HCT116 (cell line): ENCODE results near the gene NIPAL4. TPM values are rescaled to one million over a fixed set of nuclear protein-coding genes. Genes with fewer than 3 reads are reported as not detected.

ENCODE experiments used
- ATAC-seq: fragments of 200-7000 bp; cut with Tn5 transposase; 2 replicates; pipeline ENCODE4 v1.9.1; 2020; ENCODE audit warnings: mild to moderate bottlenecking, moderate library complexity
- BruUV-seq: library from RNA; stranded (reverse); fragments of 400-500 nt; replicated peaks from 2 replicates; lab custom pipeline; 2021; lab: Mats Ljungman, UMichigan
- CTCF ChIA-PET: fragments of 300-600 bp; sonication (Branson Sonifier 250); formaldehyde crosslinking; loops from one replicate; lab custom pipeline; 2021; ENCODE audit warnings: antibody characterized with exemption; lab: Charles Lee
- POLR2A ChIA-PET: fragments of 300-600, 350-600 bp; sonication (Branson Sonifier 250); formaldehyde crosslinking; loops from one replicate; lab custom pipeline; 2021; ENCODE audit warnings: antibody characterized with exemption; lab: Charles Lee
- RAD21 ChIA-PET, 2 experiments: fragments of 300-600 bp; sonication (Branson Sonifier 250); formaldehyde crosslinking; loops; one replicate each; lab custom pipeline; 2023; ENCODE audit warnings: low total read pairs in 2 of 2; ENCODE audit not compliant: uncharacterized antibody in 2 of 2, unreplicated experiment in 2 of 2, low non-redundant PET in 1 of 2; lab: Charles Lee
- DNase-seq: peaks from one replicate; pipeline ENCODE4 v3.0.0-alpha.2; 2010; ENCODE audit warnings: low read depth, low spot score
- H2AFZ ChIP-seq: fragments of 200-600 bp; shearing (Covaris generic), sonication (generic); 2 replicates; pipeline ENCODE4 v1.6.1; 2017; ENCODE audit warnings: low read depth, mixed run types, mixed read lengths, antibody characterized with exemption, low read length; ENCODE audit not compliant: poor library complexity, severe bottlenecking
- H3K27ac ChIP-seq: 2 replicates; pipeline ENCODE4 v1.5.1; 2012; ENCODE audit warnings: low read depth, low read length
- H3K27me3 ChIP-seq: fragments of 200-600 bp; sonication (generic); 2 replicates; pipeline ENCODE4 v1.6.1; 2016; ENCODE audit warnings: mixed run types, low read length, mixed read lengths; ENCODE audit not compliant: insufficient read depth
- H3K36me3 ChIP-seq, 2 experiments: fragments of 200-500 bp in 1 of 2; fragments of 200-600 bp in 1 of 2; sonication (Bioruptor generic) in 1 of 2; sonication (generic) in 1 of 2; 2 replicates each; pipeline versions ENCODE4 v1.5.1 to v1.6.1; 2014 to 2016; ENCODE audit warnings: low read length in 2 of 2, inconsistent platforms in 1 of 2, mixed read lengths in 1 of 2, mixed run types in 1 of 2; ENCODE audit not compliant: insufficient read depth in 2 of 2, control insufficient read depth in 1 of 2
- H3K4me1 ChIP-seq, 2 experiments: fragments of 200-600 bp in 1 of 2; sonication (generic) in 1 of 2; 2 replicates each; pipeline versions ENCODE4 v1.5.1 to v1.6.1; 2012 to 2017; ENCODE audit warnings: low read length in 2 of 2, inconsistent platforms in 1 of 2, mild to moderate bottlenecking in 1 of 2, mixed read lengths in 1 of 2, mixed run types in 1 of 2, moderate library complexity in 1 of 2; ENCODE audit not compliant: insufficient read depth in 2 of 2, control insufficient read depth in 1 of 2
- H3K4me2 ChIP-seq: fragments of 200-600 bp; sonication (generic); 2 replicates; pipeline ENCODE4 v1.6.1; 2017; ENCODE audit warnings: mixed run types, low read length, mixed read lengths
- H3K4me3 ChIP-seq, 2 experiments: fragments of 200-600 bp in 1 of 2; sonication (generic) in 1 of 2; replicated peaks in 1 of 2; 2 replicates each; pipeline ENCODE4 v1.5.1; 2011 to 2016; ENCODE audit warnings: low read length in 2 of 2, control low read depth in 1 of 2, low read depth in 1 of 2, mild to moderate bottlenecking in 1 of 2, mixed read lengths in 1 of 2, mixed run types in 1 of 2
- H3K79me2 ChIP-seq: fragments of 200-600 bp; sonication (generic); 2 replicates; pipeline ENCODE4 v1.6.1; 2017; ENCODE audit warnings: mild to moderate bottlenecking, mixed run types, low read length, moderate library complexity, mixed read lengths; ENCODE audit not compliant: insufficient read depth
- H3K9ac ChIP-seq: fragments of 200-600 bp; sonication (generic); 2 replicates; pipeline ENCODE4 v1.6.1; 2016; ENCODE audit warnings: low read length, mixed read lengths
- H3K9me2 ChIP-seq: fragments of 200-600 bp; sonication (generic), shearing (Covaris generic); 2 replicates; pipeline ENCODE4 v1.6.1; 2017; ENCODE audit warnings: mixed run types, mild to moderate bottlenecking, moderate library complexity; ENCODE audit not compliant: insufficient read depth
- H3K9me3 ChIP-seq, 2 experiments: fragments of 200-500 bp in 1 of 2; fragments of 200-600 bp in 1 of 2; sonication (Bioruptor generic) in 1 of 2; sonication (generic) in 1 of 2; 2 replicates each; pipeline ENCODE4 v1.6.1; 2014 to 2017; ENCODE audit warnings: low read length in 2 of 2, mixed read lengths in 2 of 2, inconsistent platforms in 1 of 2, low read depth in 1 of 2, mild to moderate bottlenecking in 1 of 2, mixed run types in 1 of 2, moderate library complexity in 1 of 2; ENCODE audit not compliant: control insufficient read depth in 1 of 2, insufficient read depth in 1 of 2
- H4K20me1 ChIP-seq: fragments of 200-600 bp; sonication (generic), shearing (Covaris generic); 2 replicates; pipeline ENCODE4 v1.6.1; 2017; ENCODE audit warnings: mixed run types, mild to moderate bottlenecking, moderate library complexity; ENCODE audit not compliant: insufficient read depth
- CBX3 ChIP-seq: IDR thresholded peaks from 2 replicates; pipeline ENCODE4 v1.6.1; 2012; ENCODE audit warnings: low read depth
- CEBPB ChIP-seq: IDR thresholded peaks from 2 replicates; pipeline ENCODE4 v1.6.1; 2012; ENCODE audit warnings: low read depth
- EGR1 ChIP-seq: IDR thresholded peaks from 2 replicates; pipeline ENCODE4 v1.6.1; 2012; ENCODE audit warnings: low read depth
- ELF1 ChIP-seq: IDR thresholded peaks from 2 replicates; pipeline ENCODE4 v1.6.1; 2012; ENCODE audit warnings: low read depth, borderline replicate concordance
- EZH2 ChIP-seq: fragments of 200-600 bp; sonication (generic); IDR thresholded peaks from 2 replicates; pipeline ENCODE4 v1.6.1; 2017; ENCODE audit warnings: antibody characterized with exemption, mixed run types
- EZH2phosphoT487 ChIP-seq: fragments of 200-600 bp; IDR thresholded peaks from 2 replicates; pipeline ENCODE4 v1.6.1; 2018; ENCODE audit warnings: antibody characterized with exemption, borderline replicate concordance
- FOSL1 ChIP-seq: IDR thresholded peaks from 2 replicates; pipeline ENCODE4 v1.6.1; 2012; ENCODE audit warnings: low read depth
- JUND ChIP-seq: IDR thresholded peaks from 2 replicates; pipeline ENCODE4 v1.6.1; 2012
- POLR2AphosphoS5 ChIP-seq: IDR thresholded peaks from 2 replicates; pipeline ENCODE4 v1.6.1; 2011; ENCODE audit warnings: mild to moderate bottlenecking, low read depth, low read length, moderate library complexity
- RAD21 ChIP-seq: IDR thresholded peaks from 2 replicates; pipeline ENCODE4 v1.6.1; 2012; ENCODE audit warnings: low read depth, mild to moderate bottlenecking
- REST ChIP-seq: IDR thresholded peaks from 2 replicates; pipeline ENCODE4 v1.6.1; 2012; ENCODE audit warnings: low read depth
- SIN3A ChIP-seq: IDR thresholded peaks from 2 replicates; pipeline ENCODE4 v1.6.1; 2012; ENCODE audit warnings: low read depth
- SP1 ChIP-seq: IDR thresholded peaks from 2 replicates; pipeline ENCODE4 v1.6.1; 2012; ENCODE audit warnings: low read depth
- SRF ChIP-seq: IDR thresholded peaks from 2 replicates; pipeline ENCODE4 v1.6.1; 2012; ENCODE audit warnings: low read depth
- YY1 ChIP-seq: IDR thresholded peaks from 2 replicates; pipeline ENCODE4 v1.6.1; 2011; ENCODE audit warnings: low read length, low read depth, moderate library complexity, mild to moderate bottlenecking; ENCODE audit not compliant: insufficient replicate concordance; ENCODE audit errors: extremely low read depth
- ZFX ChIP-seq: fragments of 450-650 bp; IDR thresholded peaks from 2 replicates; pipeline ENCODE4 v1.6.1; 2017
- ZNF274 ChIP-seq: fragments of 200-500 bp; sonication (Bioruptor generic); IDR thresholded peaks from 2 replicates; pipeline ENCODE4 v1.6.1; 2014; ENCODE audit warnings: mild to moderate bottlenecking, low read depth, low read length, inconsistent platforms
- intact Hi-C: fragments of 100-400 bp; cut with micrococcal nuclease; formaldehyde crosslinking; loops from 2 replicates; pipeline ENCODE4 v1.10.0; 2022
- total RNA-seq: library from RNA; stranded (reverse); gene quantifications from one replicate; pipeline ENCODE4 v1.2.1, GENCODE V29; 2021; ENCODE audit not compliant: unreplicated experiment
- TF ChIP-seq, protein P1 (sequence below), 3 experiments: fragments of 200-600 bp in 1 of 3; sonication (generic) in 1 of 3; IDR thresholded peaks in 2 of 3; conservative IDR thresholded peaks in 1 of 3; 2 replicates each; pipeline ENCODE4 v1.5.1; 2012 to 2017; ENCODE audit warnings: low read depth in 2 of 3, low read length in 2 of 3, antibody characterized with exemption in 1 of 3, borderline replicate concordance in 1 of 3, control low read depth in 1 of 3, mild to moderate bottlenecking in 1 of 3, mixed read lengths in 1 of 3, mixed run types in 1 of 3, moderate library complexity in 1 of 3; ENCODE audit not compliant: insufficient read depth in 1 of 3

NIPAL4 gene
- total RNA-seq, 1 experiment from 2014 or later = 0.12 TPM

DNA sequence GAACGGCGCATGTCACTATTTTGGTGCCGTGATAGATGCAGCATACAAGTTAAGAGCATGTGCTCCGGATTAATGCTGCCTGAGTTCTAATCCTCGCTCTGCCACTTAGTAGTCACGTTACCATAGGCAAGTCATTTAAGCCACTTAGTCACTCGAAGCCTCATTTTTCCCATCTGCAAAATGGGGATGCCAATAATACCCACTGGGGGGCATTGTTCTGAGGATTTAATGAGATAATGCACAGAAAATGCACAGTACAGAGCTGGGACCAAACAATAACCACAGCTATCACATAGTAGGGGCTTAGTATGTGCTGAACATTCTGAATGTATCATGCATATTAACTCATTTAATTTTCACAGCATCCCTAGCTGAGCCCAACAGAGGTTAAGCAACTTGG, 9.1 kb downstream of the NIPAL4 start:
- H3K9me3 ChIP-seq = no peaks in the 10 kb centered on the region
- H3K4me1 ChIP-seq = peaks cover 17 to 26% of the 10 kb centered on the region in 2 experiments
- ATAC-seq = no peak
- H3K36me3 ChIP-seq = no peaks in the 10 kb centered on the region
- DNase-seq = no peak
- H4K20me1 ChIP-seq = no peaks in the 10 kb centered on the region
- CTCF ChIA-PET = interaction anchor here (1.4 to 1.9 kb wide), 2 partner anchors 33 to 37 kb away, joined by 3 to 6 read pairs; no protein-coding TSS in a partner anchor
- POLR2A ChIA-PET = no interaction called here
- intact Hi-C loops = no loop called here
- BruUV-seq = no TSS peak
- H2AFZ ChIP-seq = no peak overlapping the region
- TF ChIP-seq FOSL1 (no peak), CBX3 (0 out of 2 replicates have a peak, but pooled peaks have one; percentile 36), EZH2phosphoT487 (no peak)
- TF ChIP-seq, protein P1, sequence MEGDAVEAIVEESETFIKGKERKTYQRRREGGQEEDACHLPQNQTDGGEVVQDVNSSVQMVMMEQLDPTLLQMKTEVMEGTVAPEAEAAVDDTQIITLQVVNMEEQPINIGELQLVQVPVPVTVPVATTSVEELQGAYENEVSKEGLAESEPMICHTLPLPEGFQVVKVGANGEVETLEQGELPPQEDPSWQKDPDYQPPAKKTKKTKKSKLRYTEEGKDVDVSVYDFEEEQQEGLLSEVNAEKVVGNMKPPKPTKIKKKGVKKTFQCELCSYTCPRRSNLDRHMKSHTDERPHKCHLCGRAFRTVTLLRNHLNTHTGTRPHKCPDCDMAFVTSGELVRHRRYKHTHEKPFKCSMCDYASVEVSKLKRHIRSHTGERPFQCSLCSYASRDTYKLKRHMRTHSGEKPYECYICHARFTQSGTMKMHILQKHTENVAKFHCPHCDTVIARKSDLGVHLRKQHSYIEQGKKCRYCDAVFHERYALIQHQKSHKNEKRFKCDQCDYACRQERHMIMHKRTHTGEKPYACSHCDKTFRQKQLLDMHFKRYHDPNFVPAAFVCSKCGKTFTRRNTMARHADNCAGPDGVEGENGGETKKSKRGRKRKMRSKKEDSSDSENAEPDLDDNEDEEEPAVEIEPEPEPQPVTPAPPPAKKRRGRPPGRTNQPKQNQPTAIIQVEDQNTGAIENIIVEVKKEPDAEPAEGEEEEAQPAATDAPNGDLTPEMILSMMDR (IDR thresholded peaks at IDR 0.05 in 2 of 3, conservative IDR thresholded peaks at IDR 0.05 in 1 of 3; ENCODE audit: borderline replicate concordance in 1 of 3, insufficient read depth in 1 of 3, low read depth in 2 of 3, low read length in 2 of 3) = 0 out of 6 replicates have a peak, but pooled peaks of 1 of the 3 experiments have one; percentile 8
- H3K4me2 ChIP-seq = no peak overlapping the region
- no peaks in the 10 kb centered on the region for H3K27me3 ChIP-seq
- H3K9ac ChIP-seq = no peak overlapping the region
- H3K4me3 ChIP-seq = no peak overlapping the region
- H3K9me2 ChIP-seq = no peaks in the 10 kb centered on the region
- RAD21 ChIA-PET = no interaction called here
- H3K79me2 ChIP-seq = no peaks in the 10 kb centered on the region
- no peak overlapping the region for H3K27ac ChIP-seq

- no peaks in the 10 kb centered on the region for H4K20me1 ChIP-seq
- H2AFZ ChIP-seq = no peak overlapping the region
- ChIA-PET CTCF (interaction anchor here (1.4 to 2.5 kb wide), 4 partner anchors 8 to 141 kb away, joined by 3 to 9 read pairs (median 8); no protein-coding TSS in a partner anchor), RAD21 (no interaction called here), POLR2A (no interaction called here)
- no peak overlapping the region for H3K4me2 ChIP-seq
- H3K27me3 ChIP-seq = no peaks in the 10 kb centered on the region
- no peaks in the 10 kb centered on the region for H3K36me3 ChIP-seq
- ATAC-seq = no peak
- H3K9me2 ChIP-seq = no peaks in the 10 kb centered on the region
- no peaks in the 10 kb centered on the region for H3K79me2 ChIP-seq
- intact Hi-C loops = loop anchor here (10.0 kb wide), 1 partner anchor 245 kb away; no protein-coding TSS in a partner anchor
- H3K4me3 ChIP-seq = no peak overlapping the region
- no TSS peak for BruUV-seq
- H3K9me3 ChIP-seq = no peaks in the 10 kb centered on the region
- no peak for DNase-seq
- no peak overlapping the region for H3K9ac ChIP-seq
- H3K4me1 ChIP-seq = peaks cover 13 to 20% of the 10 kb centered on the region in 2 experiments
- no peak overlapping the region for H3K27ac ChIP-seq
- TF ChIP-seq JUND = no peak
- TF ChIP-seq EZH2 = no peak
- TF ChIP-seq SIN3A = no peak
- no peak for TF ChIP-seq ELF1
- TF ChIP-seq SP1 = no peak
- TF ChIP-seq ZFX = no peak
- no peak for TF ChIP-seq REST
- TF ChIP-seq FOSL1 = no peak
- no peak for TF ChIP-seq EGR1
- TF ChIP-seq CBX3 = no peak
- no peak for TF ChIP-seq YY1
- no peak for TF ChIP-seq POLR2AphosphoS5
- TF ChIP-seq RAD21 = no peak
- TF ChIP-seq CEBPB = no peak
- no peak for TF ChIP-seq ZNF274
- no peak for TF ChIP-seq SRF
Measured at GRCh38 chr5:157469687-157470086, 9.7 kb downstream of the NIPAL4 start.
